Uterus (tissue), 4 donors: ENCODE results near the gene THSD7B. TPM values are rescaled to one million over a fixed set of nuclear protein-coding genes. Genes with fewer than 3 reads are reported as not detected.
"Not testable (repeated sequence)": the region's sequence is repeated elsewhere in the genome, so short reads cannot be mapped to it uniquely, and the experiment has no call there.

Experiments
- DNase-seq, 2 donors: peaks; one replicate each; pipeline ENCODE4 v3.0.0-alpha.2; 2019 to 2020
- H3K27ac ChIP-seq, 2 donors: fragments of 200-600 bp; sonication (generic); 1 replicate in 1 of 2; 2 replicates in 1 of 2; pipeline ENCODE4 v1.5.1; 2016 to 2018
- H3K27me3 ChIP-seq, 2 donors: fragments of 200-600 bp; sonication (generic); one replicate each; pipeline ENCODE4 v1.5.1; 2018 to 2019; ENCODE audit warnings: control low read depth in 1 of 2
- H3K36me3 ChIP-seq, 2 donors: fragments of 200-600 bp; sonication (generic); one replicate each; pipeline ENCODE4 v1.5.1; 2019; ENCODE audit warnings: control low read depth in 1 of 2
- H3K4me1 ChIP-seq, 2 donors: fragments of 200-600 bp; sonication (generic); one replicate each; pipeline ENCODE4 v1.5.1; 2018 to 2019; ENCODE audit warnings: control low read depth in 1 of 2
- H3K4me3 ChIP-seq, 2 donors: fragments of 200-600 bp; sonication (generic); 1 replicate in 1 of 2; 2 replicates in 1 of 2; pipeline ENCODE4 v1.5.1; 2018 to 2019; ENCODE audit warnings: mild to moderate bottlenecking in 1 of 2
- H3K9me3 ChIP-seq, 2 donors: fragments of 200-600 bp; sonication (generic); one replicate each; pipeline ENCODE4 v1.5.1; 2019; ENCODE audit warnings: control low read depth in 1 of 2
- POLR2A ChIP-seq, 2 donors: fragments of 450-650 bp; IDR thresholded peaks; one replicate each; pipeline ENCODE4 v1.6.1; 2016; ENCODE audit warnings: antibody characterized with exemption in 2 of 2, mild to moderate bottlenecking in 1 of 2, moderate library complexity in 1 of 2
- intact Hi-C: fragments of 100-400 bp; cut with DNase I; formaldehyde crosslinking; loops from one replicate; pipeline ENCODE4 v1.15.1; 2023; ENCODE audit warnings: low total_unique reads
- total RNA-seq, 4 donors: library from RNA; depleted of rRNA in 3 of 4; stranded (reverse); fragments of >200 nt in 3 of 4; gene quantifications; one replicate each; pipeline versions ENCODE4 v1.1.0 to v1.2.4, GENCODE V29; 2014 to 2023
- TF ChIP-seq, protein P1 (sequence below), 4 experiments: fragments of 200-600 bp in 2 of 4; fragments of 450-650 bp in 2 of 4; sonication (generic) in 2 of 4; IDR thresholded peaks; one replicate each; pipeline ENCODE4 v1.5.1; 2016 to 2019; ENCODE audit warnings: antibody characterized with exemption in 4 of 4, mild to moderate bottlenecking in 2 of 4, moderate library complexity in 1 of 4
- donor health status: DM: yes; HTN: yes; CAD: no.

The THSD7B gene
- total RNA-seq, 4 donors from 2014 or later = 0.26 to 9.6 (median 0.67) TPM; not detected in 1

GRCh38 chr2:137091704-137092103 is 326.4 kb downstream of the THSD7B start:
- H3K27ac ChIP-seq = no peak overlapping the region
- H3K4me3 ChIP-seq = no peak overlapping the region
- TF ChIP-seq POLR2A (IDR thresholded peaks at IDR 0.05) = no peak
- TF ChIP-seq, protein P1, sequence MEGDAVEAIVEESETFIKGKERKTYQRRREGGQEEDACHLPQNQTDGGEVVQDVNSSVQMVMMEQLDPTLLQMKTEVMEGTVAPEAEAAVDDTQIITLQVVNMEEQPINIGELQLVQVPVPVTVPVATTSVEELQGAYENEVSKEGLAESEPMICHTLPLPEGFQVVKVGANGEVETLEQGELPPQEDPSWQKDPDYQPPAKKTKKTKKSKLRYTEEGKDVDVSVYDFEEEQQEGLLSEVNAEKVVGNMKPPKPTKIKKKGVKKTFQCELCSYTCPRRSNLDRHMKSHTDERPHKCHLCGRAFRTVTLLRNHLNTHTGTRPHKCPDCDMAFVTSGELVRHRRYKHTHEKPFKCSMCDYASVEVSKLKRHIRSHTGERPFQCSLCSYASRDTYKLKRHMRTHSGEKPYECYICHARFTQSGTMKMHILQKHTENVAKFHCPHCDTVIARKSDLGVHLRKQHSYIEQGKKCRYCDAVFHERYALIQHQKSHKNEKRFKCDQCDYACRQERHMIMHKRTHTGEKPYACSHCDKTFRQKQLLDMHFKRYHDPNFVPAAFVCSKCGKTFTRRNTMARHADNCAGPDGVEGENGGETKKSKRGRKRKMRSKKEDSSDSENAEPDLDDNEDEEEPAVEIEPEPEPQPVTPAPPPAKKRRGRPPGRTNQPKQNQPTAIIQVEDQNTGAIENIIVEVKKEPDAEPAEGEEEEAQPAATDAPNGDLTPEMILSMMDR (IDR thresholded peaks at IDR 0.05) = no peak
- no peaks in the 10 kb centered on the region for H3K27me3 ChIP-seq
- no peaks in the 10 kb centered on the region for H3K4me1 ChIP-seq
- intact Hi-C loops = no loop called here
- DNase-seq = no peak
- H3K36me3 ChIP-seq = no peaks in the 10 kb centered on the region
- no peaks in the 10 kb centered on the region for H3K9me3 ChIP-seq

- intact Hi-C loops = no loop called here
- no peak overlapping the region for H3K4me3 ChIP-seq
- H3K27me3 ChIP-seq = no peaks in the 10 kb centered on the region
- no peaks in the 10 kb centered on the region for H3K4me1 ChIP-seq
- H3K9me3 ChIP-seq = no peaks in the 10 kb centered on the region
- TF ChIP-seq, protein P1 (IDR thresholded peaks at IDR 0.05) = no peak
- no peak for TF ChIP-seq POLR2A (IDR thresholded peaks at IDR 0.05)
- H3K36me3 ChIP-seq = no peaks in the 10 kb centered on the region
- DNase-seq = no peak
- no peak overlapping the region for H3K27ac ChIP-seq
Measured at GRCh38 chr2:137093116-137093515, 327.8 kb downstream of the THSD7B start.

GRCh38 chr2:137096187-137096586 is 330.8 kb downstream of the THSD7B start:
- Histone ChIP-seq H3K36me3 (no peaks in the 10 kb centered on the region), H3K27ac (no peak overlapping the region), H3K9me3 (no peaks in the 10 kb centered on the region), H3K4me1 (no peaks in the 10 kb centered on the region), H3K4me3 (no peak overlapping the region), H3K27me3 (no peaks in the 10 kb centered on the region)
- intact Hi-C loops = no loop called here
- TF ChIP-seq, protein P1 (IDR thresholded peaks at IDR 0.05) = no peak
- no peak for TF ChIP-seq POLR2A (IDR thresholded peaks at IDR 0.05)
- DNase-seq = no peak

- no peaks in the 10 kb centered on the region for H3K27me3 ChIP-seq
- no peak for DNase-seq
- no peak for TF ChIP-seq POLR2A (IDR thresholded peaks at IDR 0.05)
- TF ChIP-seq, protein P1 (IDR thresholded peaks at IDR 0.05) = no peak
- no peaks in the 10 kb centered on the region for H3K9me3 ChIP-seq
- no peaks in the 10 kb centered on the region for H3K36me3 ChIP-seq
- intact Hi-C loops = no loop called here
- no peak overlapping the region for H3K27ac ChIP-seq
- no peaks in the 10 kb centered on the region for H3K4me1 ChIP-seq
- H3K4me3 ChIP-seq = no peak overlapping the region
Measured at GRCh38 chr2:137096693-137097092, 331.3 kb downstream of the THSD7B start.

DNA sequence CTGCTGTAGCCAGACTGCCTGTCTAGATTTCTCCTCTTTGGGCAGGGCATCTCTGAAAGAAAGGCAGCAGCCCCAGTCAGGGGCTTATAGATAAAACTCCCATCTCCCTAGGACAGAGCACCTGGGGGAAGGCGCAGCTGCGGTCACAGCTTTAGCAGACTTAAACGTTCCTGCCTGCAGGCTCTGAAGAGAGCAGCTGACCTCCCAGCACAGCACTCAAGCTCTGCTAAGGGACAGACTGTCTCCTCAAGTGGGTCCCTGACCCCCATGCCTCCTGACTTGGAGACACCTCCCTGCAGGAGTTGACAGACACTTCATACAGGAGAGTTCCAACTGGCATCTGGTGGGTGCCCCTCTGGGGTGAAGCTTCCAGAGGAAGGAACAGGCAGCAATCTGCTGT is 336.5 kb downstream of the THSD7B start:
- H3K4me3 ChIP-seq, intact Hi-C loops, H3K9me3 ChIP-seq, H3K36me3 ChIP-seq, DNase-seq, H3K4me1 ChIP-seq, H3K27ac ChIP-seq, H3K27me3 ChIP-seq: not testable (repeated sequence)

GRCh38 chr2:137107904-137108303 is 342.6 kb downstream of the THSD7B start:
- H3K27me3 ChIP-seq = no peaks in the 10 kb centered on the region
- H3K4me1 ChIP-seq = no peaks in the 10 kb centered on the region
- no peaks in the 10 kb centered on the region for H3K36me3 ChIP-seq
- DNase-seq = no peak
- H3K4me3 ChIP-seq = no peak overlapping the region
- H3K27ac ChIP-seq = no peak overlapping the region
- intact Hi-C loops = no loop called here
- TF ChIP-seq POLR2A (IDR thresholded peaks at IDR 0.05) = no peak
- TF ChIP-seq, protein P1 (IDR thresholded peaks at IDR 0.05) = no peak
- no peaks in the 10 kb centered on the region for H3K9me3 ChIP-seq
